Adrenal gland (tissue), 12 donors: ENCODE measurements around the gene CIC. TPM values are rescaled to one million over a fixed set of nuclear protein-coding genes. Genes with fewer than 3 reads are reported as not detected.

Source experiments
- DNase-seq, 7 donors: peaks; one replicate each; pipeline ENCODE4 v3.0.0-alpha.2; 2019 to 2020
- H3K27ac ChIP-seq, 5 donors: fragments of 200-600 bp; sonication (generic) in 4 of 5; 1 replicate in 3 of 5; 2 replicates in 2 of 5; pipeline versions ENCODE4 v1.5.1 to v1.8.0; 2016 to 2020; ENCODE audit warnings: mild to moderate bottlenecking in 1 of 5
- H3K27me3 ChIP-seq: fragments of 200-600 bp; 2 replicates; pipeline ENCODE4 v1.8.0; 2021
- H3K36me3 ChIP-seq, 2 donors: fragments of 200-600 bp; replicated peaks in 1 of 2; 1 replicate in 1 of 2; 2 replicates in 1 of 2; pipeline versions ENCODE4 v1.5.1 to v1.8.0; 2018 to 2022
- H3K4me1 ChIP-seq, 2 donors: fragments of 200-600 bp; replicated peaks in 1 of 2; 1 replicate in 1 of 2; 2 replicates in 1 of 2; pipeline versions ENCODE4 v1.5.1 to v1.8.0; 2018 to 2021
- H3K4me3 ChIP-seq, 4 donors: fragments of 200-600 bp; sonication (generic) in 3 of 4; one replicate each; pipeline ENCODE4 v1.5.1; 2016 to 2018
- H3K9me3 ChIP-seq, 3 donors: fragments of 200-600 bp; sonication (generic) in 1 of 3; replicated peaks in 1 of 3; 1 replicate in 2 of 3; 2 replicates in 1 of 3; pipeline versions ENCODE4 v1.5.1 to v1.8.0; 2016 to 2021
- CTCF ChIP-seq, 6 experiments: fragments of 450-650 bp in 4 of 6; fragments of 200-600 bp in 2 of 6; sonication (generic) in 1 of 6; IDR thresholded peaks; 1 replicate in 5 of 6; 2 replicates in 1 of 6; pipeline versions ENCODE4 v1.5.1 to v1.8.0; 2016 to 2021; ENCODE audit warnings: antibody characterized with exemption in 6 of 6, mild to moderate bottlenecking in 2 of 6, moderate library complexity in 1 of 6
- POLR2A ChIP-seq, 2 donors: fragments of 450-650 bp; IDR thresholded peaks; one replicate each; pipeline ENCODE4 v1.6.1; 2017; ENCODE audit warnings: antibody characterized with exemption in 2 of 2, mild to moderate bottlenecking in 2 of 2, moderate library complexity in 1 of 2
- WGBS, 4 donors: extraction: QIAGEN DNeasy Blood & Tissue Kit in 2 of 4; methylation state at CpG; one replicate each; pipeline versions ENCODE4 v1.1.5 to v1.1.7; 2013 to 2017; 5-methylcytosine and 5-hydroxymethylcytosine counted together
- intact Hi-C, 2 donors: fragments of 100-400 bp; cut with DNase I; formaldehyde crosslinking; loops; one replicate each; pipeline versions ENCODE4 v1.14.1 to v1.15.0; 2022 to 2023
- polyA plus RNA-seq, 3 donors: library from polyadenylated mRNA; stranded (reverse); fragments of 200-250 nt in 2 of 3; fragments of 350-450 nt in 1 of 3; fragmentation: Illumina TruSeq in 1 of 3; extraction: RNeasy Lipid Tissue Mini Kit (QIAGEN cat#74804) in 1 of 3; gene quantifications; one replicate each; pipeline ENCODE4 v1.2.3, GENCODE V29; 2013 to 2014
- total RNA-seq, 9 donors: library from RNA; depleted of rRNA in 4 of 9; stranded (reverse); fragments of >200 nt in 4 of 9; fragments of 120-200 nt in 1 of 9; fragmentation: NEBNext Ultra II Directional in 1 of 9; extraction: Animal tissue kit (Norgen Biotek cat#: 25700) in 1 of 9; gene quantifications; one replicate each; pipeline versions ENCODE4 v1.1.0 to v1.2.4, GENCODE V29; 2013 to 2023
- donor health status: healthy with polysubstance abuse.
- donor health status: Bipolar disorder and iron deficiency.
- donor health status: DM: yes; HTN: yes; CAD: no.
- donor health status: DM: no; HTN: no; CAD: no.
- donor health status: DM: no; HTN: no; CAD: no.
- donor health status: DM: yes; HTN: yes; CAD: no.

Gene CIC
- total and polyA plus RNA-seq, 12 donors = 11.9 to 171 (median 71.9) TPM

GRCh38 chr19:42274065-42274682, 5.1 kb downstream of the CIC start:
- Histone ChIP-seq H3K27me3 (no peaks in the 10 kb centered on the region), H3K36me3 (peaks cover 0 to 39% of the 10 kb centered on the region in 2 donors), H3K4me1 (peaks cover 38 to 54% of the 10 kb centered on the region in 2 donors), H3K4me3 (no peak overlapping the region), H3K9me3 (no peaks in the 10 kb centered on the region), H3K27ac (no peak overlapping the region)
- TF ChIP-seq POLR2A (IDR thresholded peaks at IDR 0.05) (no peak), CTCF (IDR thresholded peaks at IDR 0.05) (no peak)
- intact Hi-C loops = no loop called here
- 89 to 95% (median 92%) methylated on average over 17 to 22 of the region's 22 CpGs for WGBS, 4 donors
- no peak for DNase-seq

GRCh38 chr19:42275103-42275502, 6.1 kb downstream of the CIC start:
- Histone ChIP-seq H3K4me3 (no peak overlapping the region), H3K27me3 (no peaks in the 10 kb centered on the region), H3K9me3 (no peaks in the 10 kb centered on the region), H3K4me1 (peaks cover 35 to 56% of the 10 kb centered on the region in 2 donors), H3K36me3 (peaks cover 0 to 39% of the 10 kb centered on the region in 2 donors), H3K27ac (no peak overlapping the region)
- peak in 2 of 7 donors; percentile 15 to 59 for DNase-seq
- 55 to 61% (median 57%) methylated on average over 6 to 7 of the region's 7 CpGs for WGBS, 4 donors
- intact Hi-C loops = no loop called here
- TF ChIP-seq POLR2A (IDR thresholded peaks at IDR 0.05) (no peak), CTCF (IDR thresholded peaks at IDR 0.05) (no peak)

DNA sequence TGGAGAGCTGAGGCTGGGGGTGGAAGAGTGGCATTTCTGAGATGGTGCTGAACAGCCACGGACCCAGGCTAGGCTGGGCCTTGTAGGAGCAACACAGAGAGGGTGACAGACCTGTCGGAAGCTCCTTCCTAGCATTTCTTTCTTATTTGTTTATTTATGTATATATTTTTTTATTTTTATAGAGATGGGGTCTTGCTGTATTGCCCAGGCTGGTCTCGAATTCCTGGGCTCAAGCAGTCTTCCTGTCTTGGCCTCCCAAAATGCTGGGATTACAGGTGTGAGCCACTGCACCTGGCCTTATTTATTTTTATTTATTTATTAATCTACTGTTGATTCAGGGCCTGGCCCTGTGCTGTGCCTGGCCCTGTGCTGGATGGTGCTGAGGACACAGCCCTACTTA, 6.5 kb downstream of the CIC start:
- Histone ChIP-seq H3K4me1 (peaks cover 31 to 52% of the 10 kb centered on the region in 2 donors), H3K36me3 (peaks cover 0 to 39% of the 10 kb centered on the region in 2 donors), H3K9me3 (no peaks in the 10 kb centered on the region), H3K27me3 (no peaks in the 10 kb centered on the region), H3K27ac (peak overlapping the region in 1 of 5 donors; percentile 97), H3K4me3 (no peak overlapping the region)
- 88 to 96% (median 90%) methylated on average over 3 of the region's 3 CpGs for WGBS, 4 donors
- TF ChIP-seq CTCF (IDR thresholded peaks at IDR 0.05) (no peak), POLR2A (IDR thresholded peaks at IDR 0.05) (no peak)
- DNase-seq = no peak
- intact Hi-C loops = no loop called here

DNA sequence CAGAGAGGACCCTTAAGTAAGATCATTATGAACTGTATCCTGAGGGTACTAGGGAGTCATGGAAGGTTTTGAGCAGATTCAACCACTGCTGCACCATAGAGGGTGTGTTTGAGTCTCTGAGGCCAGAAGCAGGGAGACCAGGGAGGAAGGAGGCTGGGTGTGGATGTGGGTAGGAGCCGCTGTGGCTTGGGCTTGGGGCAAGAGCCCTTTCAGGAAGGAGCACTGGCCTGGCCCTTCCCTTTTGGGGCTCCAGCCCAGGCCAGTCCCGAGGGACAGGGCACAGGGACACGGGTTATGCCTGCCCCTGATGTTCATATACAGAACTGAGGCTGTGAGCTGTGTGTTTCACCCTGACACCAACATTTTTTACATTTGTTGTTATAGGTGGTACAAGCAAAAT, 7.2 kb downstream of the CIC start:
- Histone ChIP-seq H3K4me1 (peaks cover 27 to 48% of the 10 kb centered on the region in 2 donors), H3K9me3 (no peaks in the 10 kb centered on the region), H3K27me3 (no peaks in the 10 kb centered on the region), H3K36me3 (peaks cover 0 to 39% of the 10 kb centered on the region in 2 donors), H3K4me3 (no peak overlapping the region), H3K27ac (peak overlapping the region in 2 of 5 donors; percentile 97 to 100)
- no peak for DNase-seq
- TF ChIP-seq CTCF (IDR thresholded peaks at IDR 0.05) = no peak
- TF ChIP-seq POLR2A (IDR thresholded peaks at IDR 0.05) = no peak
- intact Hi-C loops = no loop called here
- 53 to 86% (median 73%) methylated on average over 2 to 3 of the region's 3 CpGs for WGBS, 4 donors
